ENCODE measurements around the gene AFF3.
"Not testable (repeated sequence)": the region's sequence is repeated elsewhere in the genome, so short reads cannot be mapped to it uniquely, and the experiment has no call there.

AFF3 gene

DNA sequence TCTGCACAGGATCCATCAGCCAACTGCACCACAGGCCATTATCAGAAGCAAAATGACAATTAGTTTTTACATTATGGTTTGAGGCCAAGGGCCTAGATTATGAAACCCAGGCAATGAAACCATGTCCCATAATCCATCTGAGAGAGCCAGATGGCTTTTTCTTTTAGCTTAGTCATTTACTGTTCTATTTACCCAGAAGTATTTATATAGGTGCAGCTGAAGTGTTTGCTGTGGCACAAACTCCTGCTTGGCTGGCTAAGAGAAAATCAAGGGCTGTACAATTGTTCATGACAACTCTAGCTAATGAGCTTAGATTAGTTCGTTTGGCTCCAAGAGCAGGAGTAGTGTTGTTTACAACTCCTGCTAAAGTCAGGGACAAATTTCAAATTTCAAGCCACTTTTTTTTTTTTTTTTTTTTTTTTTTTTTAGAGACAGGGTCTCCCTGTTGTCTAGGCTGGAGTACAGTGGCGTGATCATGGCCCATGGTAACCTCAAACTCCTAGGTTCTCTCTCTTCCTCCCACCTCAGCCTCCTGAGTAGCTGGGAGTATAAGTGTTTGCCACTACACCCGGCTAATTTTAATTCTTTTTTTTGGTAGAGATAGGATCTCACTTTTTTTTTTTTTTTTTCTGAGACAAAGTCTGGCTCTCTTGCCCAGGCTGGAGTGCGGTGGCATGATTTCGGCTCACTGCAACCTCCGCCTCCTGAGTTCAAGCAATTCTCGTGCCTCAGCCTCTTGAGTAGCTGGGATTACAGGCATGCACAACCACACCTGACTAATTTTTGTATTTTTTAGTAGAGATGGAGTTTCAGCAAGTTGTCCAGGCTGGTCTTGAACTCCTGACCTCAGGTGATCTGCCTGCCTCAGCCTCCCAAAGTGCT lies 634.2 kb downstream of the AFF3 start:
- FAIRE-seq, result no peak
- DNase-seq (ENCODE audit: low spot score), result no peak

DNA sequence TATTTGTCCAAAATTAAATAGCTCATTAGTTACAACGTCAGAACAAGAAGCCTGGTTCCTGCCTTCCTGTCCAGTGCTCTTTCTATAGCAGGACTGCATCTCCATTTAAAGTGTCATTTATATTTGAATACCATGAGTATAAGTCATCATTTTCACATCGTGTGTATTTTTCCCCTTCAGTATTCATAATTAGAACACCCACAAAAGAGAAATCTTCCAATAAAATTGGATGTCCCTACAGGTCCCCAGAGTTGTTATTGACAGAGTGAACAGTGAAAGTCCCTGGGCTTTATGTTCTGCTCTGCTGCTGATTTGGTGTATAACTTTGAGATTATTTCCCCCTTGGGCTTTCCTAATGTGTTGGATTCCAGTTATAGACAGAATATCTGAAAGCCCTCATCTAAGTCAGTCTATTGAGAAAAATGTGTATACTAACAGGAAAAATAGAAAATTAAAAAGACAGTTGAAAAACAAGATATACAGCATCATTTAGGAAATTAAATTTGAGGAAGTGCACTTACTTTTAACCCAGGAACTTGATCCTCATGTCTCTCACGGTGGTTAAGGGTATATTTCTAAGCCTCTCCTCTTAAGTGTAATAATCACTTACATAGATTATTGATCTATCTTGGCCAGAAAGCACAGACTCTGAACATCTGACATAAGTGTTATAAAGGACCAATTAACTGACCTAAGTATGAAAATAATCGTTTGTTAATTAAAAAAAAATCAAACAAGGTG lies 637.4 kb downstream of the AFF3 start:
- FAIRE-seq (no peak), DNase-seq (ENCODE audit: low spot score) (no peak)

DNA sequence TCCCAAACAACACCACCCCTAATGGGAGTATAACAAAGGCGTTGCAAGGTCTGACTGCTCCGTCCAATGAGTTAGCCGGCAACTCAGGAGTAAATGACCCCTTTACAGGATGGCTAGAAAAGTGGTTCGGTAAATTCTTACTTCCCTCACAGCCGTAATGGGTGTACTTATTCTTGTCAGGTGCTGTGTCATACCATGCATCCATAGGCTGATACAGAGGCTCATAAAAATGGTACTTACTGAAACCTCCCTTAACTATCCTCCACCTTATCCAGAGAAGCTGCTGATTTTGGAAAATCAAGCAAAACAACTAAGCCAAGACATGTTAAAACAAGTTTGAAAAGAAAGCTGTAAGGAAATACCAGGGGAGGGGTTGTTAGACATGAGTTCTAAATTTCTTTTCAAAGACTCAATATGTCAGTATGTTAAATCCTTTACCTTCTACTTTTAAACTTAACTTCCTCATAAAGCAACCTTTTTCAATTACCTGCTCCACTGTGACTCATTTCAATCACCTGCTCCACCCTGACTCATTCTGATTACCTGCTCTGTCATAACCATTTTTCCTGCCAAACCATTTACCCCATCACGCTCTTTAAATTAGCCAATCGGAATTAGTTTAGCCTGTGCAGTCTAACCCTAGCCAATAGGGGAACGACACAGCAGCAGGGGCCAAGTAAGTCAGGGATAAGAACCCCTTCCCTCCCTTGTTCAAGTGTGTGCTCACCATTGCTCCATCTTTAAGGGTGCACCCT lies 638.6 kb downstream of the AFF3 start:
- DNase-seq (ENCODE audit: low spot score); FAIRE-seq: not testable (repeated sequence)

DNA sequence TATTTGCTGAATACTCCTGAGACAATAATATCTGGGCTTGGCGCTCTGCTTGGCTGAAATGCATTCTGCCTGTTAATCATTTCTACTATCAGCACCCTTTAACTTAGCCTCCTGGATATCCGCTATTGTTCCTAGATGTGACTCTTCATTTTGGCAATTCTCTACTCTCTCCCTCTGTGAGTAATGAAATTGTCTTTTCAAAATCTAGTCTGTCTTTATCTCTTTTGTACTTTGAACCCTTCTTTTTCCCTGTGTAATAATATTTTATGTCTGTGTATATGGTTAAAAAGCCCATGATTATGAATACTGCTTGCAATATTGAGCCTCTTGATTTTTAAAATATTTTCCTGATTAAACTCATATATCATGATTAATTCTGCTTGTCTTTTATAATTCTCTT lies 646.4 kb downstream of the AFF3 start:
- DNase-seq (ENCODE audit: low spot score) (no peak), FAIRE-seq (no peak)
